Esophagus muscularis mucosa (tissue), 4 donors: ENCODE results near the gene ZBTB7B.

Experiments
- EP300 ChIP-seq: sonication (generic); formaldehyde crosslinking; IDR thresholded peaks from one replicate; pipeline ENCODE4 v1.6.1; 2017; ENCODE audit warnings: antibody characterized with exemption
- POLR2A ChIP-seq: fragments of 450-650 bp; IDR thresholded peaks from one replicate; pipeline ENCODE4 v1.6.1; 2017; ENCODE audit warnings: antibody characterized with exemption, moderate library complexity, mild to moderate bottlenecking, low read depth
- TF ChIP-seq, protein P1 (sequence below), 3 experiments: fragments of 200-600 bp in 2 of 3; fragments of 450-650 bp in 1 of 3; sonication (generic) in 2 of 3; IDR thresholded peaks; one replicate each; pipeline ENCODE4 v1.5.1; 2017 to 2019; ENCODE audit warnings: antibody characterized with exemption in 3 of 3, mild to moderate bottlenecking in 2 of 3, moderate library complexity in 1 of 3

- TF ChIP-seq, protein P1, sequence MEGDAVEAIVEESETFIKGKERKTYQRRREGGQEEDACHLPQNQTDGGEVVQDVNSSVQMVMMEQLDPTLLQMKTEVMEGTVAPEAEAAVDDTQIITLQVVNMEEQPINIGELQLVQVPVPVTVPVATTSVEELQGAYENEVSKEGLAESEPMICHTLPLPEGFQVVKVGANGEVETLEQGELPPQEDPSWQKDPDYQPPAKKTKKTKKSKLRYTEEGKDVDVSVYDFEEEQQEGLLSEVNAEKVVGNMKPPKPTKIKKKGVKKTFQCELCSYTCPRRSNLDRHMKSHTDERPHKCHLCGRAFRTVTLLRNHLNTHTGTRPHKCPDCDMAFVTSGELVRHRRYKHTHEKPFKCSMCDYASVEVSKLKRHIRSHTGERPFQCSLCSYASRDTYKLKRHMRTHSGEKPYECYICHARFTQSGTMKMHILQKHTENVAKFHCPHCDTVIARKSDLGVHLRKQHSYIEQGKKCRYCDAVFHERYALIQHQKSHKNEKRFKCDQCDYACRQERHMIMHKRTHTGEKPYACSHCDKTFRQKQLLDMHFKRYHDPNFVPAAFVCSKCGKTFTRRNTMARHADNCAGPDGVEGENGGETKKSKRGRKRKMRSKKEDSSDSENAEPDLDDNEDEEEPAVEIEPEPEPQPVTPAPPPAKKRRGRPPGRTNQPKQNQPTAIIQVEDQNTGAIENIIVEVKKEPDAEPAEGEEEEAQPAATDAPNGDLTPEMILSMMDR (IDR thresholded peaks at IDR 0.05) = no peak
- TF ChIP-seq POLR2A (no peak), EP300 (no peak)
These were observed 59.6 kb downstream of the ZBTB7B start for GRCh38 chr1:155062151-155062686.
